Vagina (tissue), 2 donors: ENCODE data around the gene RBM5. TPM values are rescaled to one million over a fixed set of nuclear protein-coding genes. Genes with fewer than 3 reads are reported as not detected.

Source experiments
- DNase-seq, 2 donors: peaks; one replicate each; pipeline ENCODE4 v3.0.0-alpha.2; 2017; ENCODE audit errors: extremely low spot score in 2 of 2
- H3K27ac ChIP-seq: fragments of 200-600 bp; sonication (generic); one replicate; pipeline ENCODE4 v1.5.1; 2019
- H3K27me3 ChIP-seq: fragments of 200-600 bp; sonication (generic); one replicate; pipeline ENCODE4 v1.5.1; 2019
- H3K36me3 ChIP-seq, 2 donors: fragments of 200-600 bp; sonication (generic); one replicate each; pipeline ENCODE4 v1.5.1; 2017 to 2019
- H3K4me1 ChIP-seq: fragments of 200-600 bp; sonication (generic); one replicate; pipeline ENCODE4 v1.5.1; 2019
- H3K4me3 ChIP-seq, 2 donors: fragments of 200-600 bp; sonication (generic); 1 replicate in 1 of 2; 2 replicates in 1 of 2; pipeline ENCODE4 v1.5.1; 2016 to 2019
- H3K9me3 ChIP-seq: fragments of 200-600 bp; sonication (generic); one replicate; pipeline ENCODE4 v1.5.1; 2019
- POLR2A ChIP-seq, 2 donors: fragments of 450-650 bp; IDR thresholded peaks; one replicate each; pipeline ENCODE4 v1.6.1; 2017; ENCODE audit warnings: antibody characterized with exemption in 2 of 2, mild to moderate bottlenecking in 2 of 2, moderate library complexity in 2 of 2
- POLR2AphosphoS5 ChIP-seq, 2 donors: sonication (generic); formaldehyde crosslinking; IDR thresholded peaks; one replicate each; pipeline ENCODE4 v1.9.0; 2017; ENCODE audit warnings: antibody characterized with exemption in 2 of 2, mild to moderate bottlenecking in 2 of 2, low read depth in 1 of 2; ENCODE audit not compliant: insufficient read depth in 1 of 2
- intact Hi-C: fragments of 100-400 bp; cut with DNase I; formaldehyde crosslinking; loops from one replicate; pipeline ENCODE4 v1.15.1; 2023
- total RNA-seq: library from RNA; depleted of rRNA; stranded (reverse); fragments of >200 nt; gene quantifications from one replicate; pipeline ENCODE4 v1.2.3, GENCODE V29; 2016
- TF ChIP-seq, protein P1 (sequence below), 3 experiments: fragments of 450-650 bp in 2 of 3; fragments of 200-600 bp in 1 of 3; sonication (generic) in 1 of 3; IDR thresholded peaks; one replicate each; pipeline ENCODE4 v1.5.1; 2017 to 2019; ENCODE audit warnings: antibody characterized with exemption in 3 of 3, mild to moderate bottlenecking in 2 of 3, moderate library complexity in 2 of 3

RBM5 gene
- total RNA-seq, 1 donor from 2014 or later = 271 TPM

DNA sequence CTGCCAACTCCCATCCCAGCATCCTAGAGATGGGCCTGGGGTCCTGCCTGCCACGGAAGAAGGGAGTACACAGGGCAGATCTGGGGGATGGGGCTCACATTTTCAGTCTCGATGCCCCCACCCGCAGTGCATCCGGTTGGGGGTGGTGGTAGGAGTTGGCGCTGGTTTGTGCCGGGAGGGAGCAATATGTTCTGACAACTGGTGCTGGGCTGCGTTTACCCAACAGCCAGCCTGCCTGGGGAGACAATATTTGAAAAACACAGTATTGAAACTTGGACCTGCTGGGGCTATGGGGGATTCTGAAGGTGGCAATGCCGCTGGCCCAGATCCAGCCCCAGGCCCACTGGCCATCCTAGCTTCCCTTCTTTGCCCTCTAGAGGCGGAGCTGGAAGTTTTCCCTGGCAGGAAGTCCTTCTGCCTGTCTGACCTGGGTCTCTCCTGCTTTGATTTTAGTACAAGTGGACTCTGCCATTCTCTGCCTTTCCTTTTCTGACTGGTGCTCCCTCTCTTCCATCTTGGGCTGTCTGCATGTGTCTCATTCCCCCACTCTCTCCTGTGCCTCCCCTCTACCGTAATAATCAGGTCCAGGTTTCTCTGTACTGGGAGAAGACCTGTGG, 69.9 kb downstream of the RBM5 start:
- Histone ChIP-seq H3K36me3 (no peaks in the 10 kb centered on the region), H3K4me1 (peaks cover 83% of the 10 kb centered on the region), H3K4me3 (no peak overlapping the region), H3K27ac (peak overlapping the region; percentile 86), H3K9me3 (no peaks in the 10 kb centered on the region), H3K27me3 (no peaks in the 10 kb centered on the region)
- no peak for DNase-seq
- no peak for TF ChIP-seq POLR2A (IDR thresholded peaks at IDR 0.05)
- TF ChIP-seq POLR2AphosphoS5 (IDR thresholded peaks at IDR 0.05; ENCODE audit: insufficient read depth in 1 of 2, low read depth in 1 of 2) = no peak
- TF ChIP-seq, protein P1, sequence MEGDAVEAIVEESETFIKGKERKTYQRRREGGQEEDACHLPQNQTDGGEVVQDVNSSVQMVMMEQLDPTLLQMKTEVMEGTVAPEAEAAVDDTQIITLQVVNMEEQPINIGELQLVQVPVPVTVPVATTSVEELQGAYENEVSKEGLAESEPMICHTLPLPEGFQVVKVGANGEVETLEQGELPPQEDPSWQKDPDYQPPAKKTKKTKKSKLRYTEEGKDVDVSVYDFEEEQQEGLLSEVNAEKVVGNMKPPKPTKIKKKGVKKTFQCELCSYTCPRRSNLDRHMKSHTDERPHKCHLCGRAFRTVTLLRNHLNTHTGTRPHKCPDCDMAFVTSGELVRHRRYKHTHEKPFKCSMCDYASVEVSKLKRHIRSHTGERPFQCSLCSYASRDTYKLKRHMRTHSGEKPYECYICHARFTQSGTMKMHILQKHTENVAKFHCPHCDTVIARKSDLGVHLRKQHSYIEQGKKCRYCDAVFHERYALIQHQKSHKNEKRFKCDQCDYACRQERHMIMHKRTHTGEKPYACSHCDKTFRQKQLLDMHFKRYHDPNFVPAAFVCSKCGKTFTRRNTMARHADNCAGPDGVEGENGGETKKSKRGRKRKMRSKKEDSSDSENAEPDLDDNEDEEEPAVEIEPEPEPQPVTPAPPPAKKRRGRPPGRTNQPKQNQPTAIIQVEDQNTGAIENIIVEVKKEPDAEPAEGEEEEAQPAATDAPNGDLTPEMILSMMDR (IDR thresholded peaks at IDR 0.05) = no peak
- intact Hi-C loops = no loop called here

DNA sequence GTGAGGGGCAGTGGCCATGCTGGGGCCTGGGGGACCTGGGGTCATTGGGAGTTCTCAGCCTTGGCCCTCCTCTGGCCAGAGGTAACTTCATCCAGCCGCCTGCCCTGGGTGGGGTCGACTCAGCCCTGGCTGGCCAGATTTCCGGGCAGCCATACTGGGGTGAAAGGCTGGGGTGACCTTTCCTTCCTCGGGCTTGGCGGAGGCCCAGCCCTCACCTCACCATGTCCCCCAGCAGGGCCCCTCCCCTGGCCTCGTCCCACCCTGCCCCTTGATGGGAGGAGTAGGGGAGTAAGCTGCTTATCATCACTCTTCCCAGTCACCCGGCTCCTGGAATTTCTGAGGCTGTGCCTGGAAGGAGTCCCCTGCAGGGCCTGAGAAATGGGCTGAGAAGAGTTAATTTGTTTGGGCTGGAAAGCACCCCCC, 71.9 kb downstream of the RBM5 start:
- Histone ChIP-seq H3K27me3 (no peaks in the 10 kb centered on the region), H3K4me1 (peaks cover 92% of the 10 kb centered on the region), H3K4me3 (no peak overlapping the region), H3K36me3 (no peaks in the 10 kb centered on the region), H3K27ac (peak overlapping the region; percentile 86), H3K9me3 (no peaks in the 10 kb centered on the region)
- TF ChIP-seq POLR2A (IDR thresholded peaks at IDR 0.05) (no peak), POLR2AphosphoS5 (IDR thresholded peaks at IDR 0.05; ENCODE audit: insufficient read depth in 1 of 2, low read depth in 1 of 2) (no peak)
- TF ChIP-seq, protein P1 (IDR thresholded peaks at IDR 0.05) = no peak
- intact Hi-C loops = no loop called here
- DNase-seq = no peak

DNA sequence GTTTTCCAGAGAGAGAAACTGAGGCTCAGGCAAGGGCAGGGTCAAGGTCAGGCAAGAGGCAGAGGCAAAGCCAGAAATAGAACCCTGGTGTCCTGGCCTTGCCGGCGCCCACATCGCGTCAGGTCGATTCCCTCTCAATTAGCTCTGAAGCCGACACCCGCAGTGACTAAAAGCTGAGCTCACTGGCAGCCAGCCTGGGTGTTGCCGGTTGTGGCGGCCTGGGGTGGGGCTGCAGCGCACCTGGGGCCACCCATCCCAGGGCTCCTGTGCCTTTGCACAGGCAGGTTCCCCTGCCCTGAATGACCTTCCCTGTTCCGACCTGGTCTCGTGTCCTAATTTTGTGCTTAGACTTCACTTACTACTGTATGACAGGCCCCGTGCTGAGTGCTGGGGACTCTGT, 72.6 kb downstream of the RBM5 start:
- Histone ChIP-seq H3K4me3 (no peak overlapping the region), H3K27ac (peak overlapping the region; percentile 86), H3K4me1 (peaks cover 93% of the 10 kb centered on the region), H3K36me3 (no peaks in the 10 kb centered on the region), H3K27me3 (no peaks in the 10 kb centered on the region), H3K9me3 (no peaks in the 10 kb centered on the region)
- DNase-seq = no peak
- TF ChIP-seq POLR2AphosphoS5 (IDR thresholded peaks at IDR 0.05; ENCODE audit: insufficient read depth in 1 of 2, low read depth in 1 of 2) (peak; percentile 46 to 67), POLR2A (IDR thresholded peaks at IDR 0.05) (no peak)
- TF ChIP-seq, protein P1 (IDR thresholded peaks at IDR 0.05) = no peak
- intact Hi-C loops = no loop called here

DNA sequence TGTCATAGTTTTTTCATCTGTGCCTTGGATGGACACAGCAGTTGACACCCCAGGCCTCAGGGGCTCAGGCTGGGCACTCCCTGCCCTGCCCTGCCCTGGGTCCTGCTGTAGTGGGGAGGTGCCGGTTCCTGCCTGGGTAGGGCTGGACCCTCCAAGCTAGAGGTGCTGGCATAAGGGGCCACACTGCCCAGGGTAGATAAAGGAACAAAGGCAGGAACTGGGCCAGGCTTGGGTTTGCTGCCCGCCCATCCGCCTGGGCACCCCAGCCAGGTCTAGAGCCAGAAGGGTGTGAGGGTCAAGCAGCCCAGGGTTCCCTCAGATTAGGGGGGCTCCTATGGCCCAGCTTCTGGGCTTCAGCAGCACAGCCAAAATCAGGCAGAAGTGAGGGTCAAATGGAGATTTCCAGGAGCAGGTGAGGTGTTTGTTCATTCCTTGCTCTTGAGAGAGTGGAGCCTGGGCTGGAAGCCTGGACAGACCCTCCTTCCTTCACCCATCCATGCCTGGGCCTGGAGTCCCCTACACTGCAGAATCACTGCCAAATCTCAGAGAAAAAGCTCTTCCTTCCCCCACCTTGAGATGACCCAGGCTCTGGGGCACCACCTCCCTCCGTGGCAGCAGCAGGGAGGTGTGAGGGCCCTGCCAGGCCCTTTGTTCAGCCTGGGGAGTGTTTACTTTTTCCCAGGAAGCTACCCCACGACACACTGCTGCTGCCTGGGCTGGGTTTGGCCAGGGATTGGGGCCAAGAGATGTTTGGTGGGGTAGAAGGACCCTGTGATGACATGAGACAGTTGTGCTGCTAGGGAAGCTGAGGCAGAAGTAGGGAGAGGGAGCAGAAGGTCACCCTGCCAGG, 73.5 kb downstream of the RBM5 start:
- Histone ChIP-seq H3K9me3 (no peaks in the 10 kb centered on the region), H3K4me1 (peaks cover 99% of the 10 kb centered on the region), H3K27me3 (no peaks in the 10 kb centered on the region), H3K36me3 (no peaks in the 10 kb centered on the region), H3K4me3 (no peak overlapping the region), H3K27ac (peak overlapping the region; percentile 86)
- intact Hi-C loops = no loop called here
- TF ChIP-seq, protein P1 (IDR thresholded peaks at IDR 0.05) = no peak
- no peak for TF ChIP-seq POLR2A (IDR thresholded peaks at IDR 0.05)
- TF ChIP-seq POLR2AphosphoS5 (IDR thresholded peaks at IDR 0.05; ENCODE audit: insufficient read depth in 1 of 2, low read depth in 1 of 2) = no peak
- DNase-seq = no peak
